Stimulated activated CD8-positive, alpha-beta memory T cell treated with anti-CD3 and anti-CD28 coated beads, Interleukin-4, amount 100 ng/mL, for 48 hours (primary cell): Measurements from ENCODE around the gene TREX2.

ENCODE experiments used
- DNase-seq: peaks from one replicate; pipeline ENCODE4 v3.0.0-alpha.2; 2020

TREX2 gene

DNA sequence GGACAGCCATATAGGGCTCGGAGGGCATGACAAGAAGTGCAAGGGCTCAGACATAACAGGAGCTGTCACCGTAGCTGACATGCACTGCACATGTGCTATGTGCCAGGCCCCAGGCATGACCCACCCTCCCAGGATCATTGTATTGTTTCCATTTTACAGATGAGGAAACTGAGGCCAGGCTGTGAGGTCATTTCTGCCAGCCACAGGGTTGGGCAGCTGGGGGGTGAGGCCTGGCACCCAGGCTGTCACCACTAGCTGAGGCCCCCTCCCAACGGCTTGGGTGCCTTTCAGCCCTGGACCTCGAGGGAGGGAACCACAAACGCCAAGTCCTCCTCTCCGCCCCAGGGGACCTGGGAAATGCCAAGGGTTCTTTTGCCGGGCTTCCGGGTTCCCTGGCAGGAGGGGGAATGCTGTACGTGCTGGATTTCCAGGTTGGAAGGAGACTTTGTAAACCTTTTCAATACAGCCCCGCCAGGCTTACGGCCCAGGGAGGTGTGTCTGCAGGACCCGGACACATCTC, 12.6 kb downstream of the TREX2 start:
- DNase-seq = no peak

DNA sequence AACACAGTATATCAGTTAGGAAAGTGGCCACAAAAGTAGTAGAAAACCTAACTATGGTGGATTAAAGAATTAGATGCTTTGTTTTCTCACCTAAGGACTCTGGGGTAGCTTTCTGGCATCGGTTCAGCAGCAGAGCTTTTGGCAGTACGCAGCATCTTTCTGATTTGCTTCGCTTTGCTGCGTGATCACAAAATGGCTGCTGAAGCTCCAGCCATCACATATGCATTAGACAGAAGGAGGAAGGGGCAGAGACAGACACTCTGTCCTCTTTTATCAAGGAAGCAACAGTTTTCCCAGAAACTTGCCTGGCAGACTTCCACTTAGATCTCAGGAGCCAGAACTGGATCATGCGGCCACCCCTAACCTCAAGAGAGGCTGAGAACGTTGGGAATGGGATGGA, 15.1 kb downstream of the TREX2 start:
- no peak for DNase-seq

DNA sequence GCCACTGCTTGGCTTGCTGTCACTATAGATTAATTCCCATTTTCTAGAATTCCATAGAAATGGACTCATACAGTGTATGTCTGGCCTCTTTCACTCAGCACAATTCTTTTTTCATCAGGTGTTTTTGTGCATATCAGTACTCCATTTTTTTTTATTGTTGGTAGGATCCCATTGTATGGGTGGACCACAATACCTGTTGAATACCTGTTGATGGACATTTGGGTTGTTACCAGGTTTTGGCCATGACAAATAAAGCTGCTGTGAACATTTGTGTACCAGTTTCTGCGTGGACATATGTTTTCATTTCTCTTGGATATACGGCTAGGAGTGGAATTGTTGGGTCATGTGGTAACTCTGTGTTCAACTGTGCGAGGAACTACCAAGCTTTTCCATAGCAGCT, 19.7 kb downstream of the TREX2 start:
- no peak for DNase-seq

DNA sequence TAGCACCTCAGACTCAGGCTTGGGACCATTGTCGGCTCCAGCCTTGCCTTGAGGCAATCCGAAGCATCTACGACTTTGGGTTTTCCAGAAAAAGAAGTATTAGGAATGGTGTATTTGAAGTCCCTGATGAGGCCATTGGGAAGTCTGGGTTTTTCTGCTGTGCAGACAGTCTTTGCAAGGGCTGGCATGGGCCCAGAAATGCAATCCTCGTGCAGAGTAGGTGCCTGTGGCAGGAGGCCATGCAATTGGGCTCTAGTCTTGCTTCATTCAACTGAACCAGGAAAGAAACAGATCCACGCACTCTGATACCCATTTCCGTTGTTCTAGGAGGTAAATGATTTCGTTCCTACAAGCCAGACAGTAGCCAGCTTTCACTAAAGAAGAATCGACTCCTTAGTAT, 22.2 kb downstream of the TREX2 start:
- no peak for DNase-seq

DNA sequence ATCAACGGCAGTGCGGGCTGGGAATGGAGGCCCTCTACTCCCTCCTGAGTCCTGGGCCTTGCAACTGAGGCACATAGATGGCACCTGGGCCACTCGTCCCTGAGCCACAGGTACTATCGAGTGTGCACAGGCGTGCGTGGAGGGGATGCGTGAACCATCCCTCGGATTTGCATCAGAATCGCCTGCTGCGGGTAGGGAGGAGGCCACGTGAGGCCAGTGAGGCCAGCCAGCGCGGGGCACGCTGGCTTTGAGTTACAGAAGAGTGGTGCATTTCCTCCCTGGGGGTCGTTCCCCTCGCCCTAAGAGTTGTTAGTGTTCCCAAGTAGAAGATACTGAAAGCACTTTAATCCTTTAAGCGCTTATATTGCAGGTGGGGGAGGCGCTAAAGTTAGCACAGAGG, 24.0 kb downstream of the TREX2 start:
- no peak for DNase-seq

DNA sequence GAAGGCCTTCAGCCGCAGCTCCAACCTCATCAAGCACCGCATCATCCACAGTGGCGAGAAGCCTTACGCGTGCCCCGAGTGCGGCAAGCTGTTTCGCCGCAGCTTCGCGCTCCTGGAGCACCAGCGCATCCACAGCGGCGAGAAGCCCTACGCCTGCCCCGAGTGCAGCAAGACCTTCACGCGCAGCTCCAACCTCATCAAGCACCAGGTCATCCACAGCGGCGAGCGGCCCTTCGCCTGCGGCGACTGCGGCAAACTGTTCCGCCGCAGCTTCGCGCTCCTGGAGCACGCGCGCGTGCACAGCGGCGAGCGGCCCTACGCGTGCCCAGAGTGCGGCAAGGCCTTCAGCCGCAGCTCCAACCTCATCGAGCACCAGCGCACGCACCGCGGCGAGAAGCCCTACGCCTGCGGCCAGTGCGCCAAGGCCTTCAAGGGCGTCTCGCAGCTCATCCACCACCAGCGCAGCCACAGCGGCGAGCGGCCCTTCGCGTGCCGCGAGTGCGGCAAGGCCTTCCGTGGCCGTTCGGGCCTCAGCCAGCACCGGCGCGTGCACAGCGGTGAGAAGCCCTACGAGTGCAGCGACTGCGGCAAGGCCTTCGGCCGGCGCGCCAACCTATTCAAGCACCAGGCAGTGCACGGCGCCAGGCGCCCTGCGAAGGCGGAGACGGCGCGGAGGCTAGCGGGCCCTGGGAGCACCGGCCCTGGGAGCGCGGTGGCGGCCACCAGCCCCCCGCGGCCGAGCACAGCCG, 24.8 kb downstream of the TREX2 start:
- DNase-seq = no peak

DNA sequence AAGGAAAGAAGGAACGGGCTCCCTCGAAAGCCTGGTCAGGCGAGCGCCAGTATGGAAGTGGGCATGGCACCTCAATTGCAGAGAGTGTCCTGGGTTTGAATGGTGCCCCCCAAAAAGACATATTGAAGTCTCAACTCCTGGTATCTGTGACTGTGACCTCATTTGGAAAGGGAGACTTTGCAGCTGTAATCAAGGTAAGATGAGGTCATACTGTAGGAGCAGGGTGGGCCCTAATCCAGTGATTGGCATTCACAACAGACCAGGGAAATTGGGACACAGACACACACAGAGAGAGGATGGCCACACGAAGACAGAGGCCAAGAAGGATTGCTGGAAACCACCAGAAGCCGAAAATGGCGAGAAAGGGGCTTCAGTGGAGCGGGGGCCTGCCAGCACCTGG, 28.2 kb downstream of the TREX2 start:
- DNase-seq = no peak

DNA sequence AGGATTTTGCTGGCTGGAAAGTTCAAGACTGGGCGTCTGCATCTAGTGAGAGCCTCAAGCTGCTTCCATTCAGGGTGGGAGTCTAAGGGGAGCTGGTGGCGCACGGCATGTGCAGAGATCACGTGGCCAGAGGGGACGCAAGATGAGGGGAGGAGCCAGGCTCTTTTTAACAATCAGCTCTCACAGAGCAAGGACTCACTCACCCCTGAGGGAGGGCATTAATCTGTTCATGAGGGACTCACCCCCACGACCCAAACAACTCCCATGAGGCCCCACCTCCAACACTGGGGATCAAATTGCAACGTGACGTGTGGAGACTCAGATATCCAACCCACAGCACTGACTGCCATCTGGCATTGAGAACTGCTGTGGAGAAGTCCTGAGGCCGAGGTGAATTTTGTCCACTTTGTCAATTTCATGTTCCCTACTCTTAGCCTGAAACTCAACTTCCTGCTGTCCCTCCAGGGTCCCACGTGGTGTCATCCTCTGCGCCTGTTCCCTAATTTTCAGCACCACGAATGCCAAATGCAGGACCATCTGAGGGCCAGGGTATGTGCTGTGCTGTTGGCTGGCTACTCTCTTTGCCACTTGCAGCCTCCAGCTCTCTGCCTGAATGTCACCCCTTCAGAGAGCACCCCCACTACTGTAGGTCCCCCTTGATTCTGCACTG, 28.9 kb downstream of the TREX2 start:
- no peak for DNase-seq

DNA sequence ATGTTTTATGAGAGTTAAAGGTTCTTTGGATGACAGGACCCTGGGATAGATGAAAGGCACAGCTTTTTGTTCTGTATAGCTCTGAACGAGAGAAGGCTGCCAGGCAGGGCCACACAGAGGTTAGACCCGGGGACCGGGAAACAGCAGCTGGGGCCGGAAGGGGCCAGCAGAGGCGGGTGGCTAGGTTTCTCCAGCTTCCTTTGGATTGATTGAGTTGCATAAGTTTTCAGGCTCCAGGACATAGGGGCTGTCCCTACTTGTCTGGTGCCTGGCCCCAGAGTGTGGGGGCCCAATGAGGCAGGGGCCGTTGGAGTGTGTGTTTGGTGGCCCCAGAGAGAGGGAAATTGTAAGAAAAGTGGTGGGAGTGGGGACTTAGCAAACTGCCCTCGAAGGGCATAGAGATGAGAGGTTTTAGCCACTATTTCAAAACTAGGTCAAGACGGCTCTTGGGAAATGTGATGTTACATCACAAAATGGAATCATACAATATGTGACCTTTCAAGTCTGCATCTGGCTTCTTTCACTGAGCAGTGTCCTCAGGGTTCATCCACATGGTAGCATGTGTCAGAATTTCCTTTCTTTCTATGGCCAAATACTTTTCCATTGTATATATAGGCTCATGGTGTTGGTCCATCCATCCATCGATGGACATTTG, 30.9 kb downstream of the TREX2 start:
- DNase-seq = no peak

DNA sequence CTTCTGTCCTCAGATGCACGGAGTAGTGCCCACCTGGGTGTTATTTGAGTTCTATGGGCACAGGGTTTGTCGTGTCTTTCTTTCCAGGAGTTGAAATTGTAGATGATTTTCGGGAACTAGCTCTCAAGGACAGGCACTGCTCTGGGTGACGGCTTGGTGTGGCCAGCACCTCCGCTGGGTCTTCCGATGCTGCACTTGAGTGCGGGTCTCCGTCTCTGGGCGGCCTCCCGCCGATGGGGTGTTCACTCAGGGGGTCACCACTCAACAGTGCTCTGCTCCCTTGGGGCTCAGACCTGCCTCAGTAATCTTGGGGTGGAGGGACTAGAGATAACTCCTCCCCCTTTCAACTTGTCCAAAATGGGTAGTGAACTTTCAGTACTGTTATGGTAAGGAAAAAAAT, 32.1 kb downstream of the TREX2 start:
- no peak for DNase-seq

DNA sequence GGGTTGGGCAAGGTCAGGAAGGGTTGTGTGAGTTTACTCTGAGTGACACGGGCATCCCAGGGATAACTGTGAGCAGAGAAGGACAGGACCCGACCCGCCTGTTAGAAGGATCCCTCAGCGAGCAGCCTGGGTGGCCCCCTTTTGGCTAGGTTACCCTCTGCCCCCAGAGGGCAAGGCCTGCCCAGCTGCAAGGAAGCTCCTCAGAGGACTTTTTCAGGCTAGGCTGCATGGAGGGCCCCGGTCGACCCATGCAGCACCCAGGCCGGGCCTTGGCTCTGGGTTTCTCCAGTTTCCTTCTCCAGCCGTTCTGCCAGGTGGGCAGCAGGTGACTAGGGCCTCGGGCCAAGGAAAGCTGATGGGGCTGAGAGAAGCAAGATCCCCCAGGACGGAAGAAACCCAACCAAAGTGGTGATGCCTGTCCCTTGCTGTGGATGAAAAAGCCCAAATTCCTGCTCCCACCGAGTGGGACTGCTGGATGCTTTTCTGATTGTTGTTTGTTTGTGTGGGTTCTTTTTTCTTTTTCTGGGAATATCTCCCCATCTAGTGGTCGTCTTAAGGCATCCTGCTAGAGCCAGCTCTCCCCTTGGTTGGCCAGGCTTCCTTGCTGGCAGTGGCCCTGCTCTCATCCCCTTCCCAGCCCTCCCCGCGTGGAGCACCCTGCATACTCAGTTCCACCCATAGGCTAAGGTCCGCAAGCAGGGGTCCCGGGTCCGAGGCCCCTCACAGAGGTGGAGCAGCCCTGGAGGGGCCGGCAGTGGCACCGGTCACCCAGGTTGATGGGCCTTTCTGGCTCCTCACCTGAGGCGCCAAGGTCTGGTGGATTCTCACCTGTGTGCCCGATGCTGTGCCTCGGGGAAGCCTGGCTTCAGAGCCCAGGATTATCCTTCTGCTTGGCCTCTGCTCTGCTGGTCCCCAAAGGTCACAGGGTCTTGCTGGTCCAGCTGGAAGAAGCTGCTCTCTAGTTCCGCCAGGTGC, 32.8 kb downstream of the TREX2 start:
- no peak for DNase-seq

DNA sequence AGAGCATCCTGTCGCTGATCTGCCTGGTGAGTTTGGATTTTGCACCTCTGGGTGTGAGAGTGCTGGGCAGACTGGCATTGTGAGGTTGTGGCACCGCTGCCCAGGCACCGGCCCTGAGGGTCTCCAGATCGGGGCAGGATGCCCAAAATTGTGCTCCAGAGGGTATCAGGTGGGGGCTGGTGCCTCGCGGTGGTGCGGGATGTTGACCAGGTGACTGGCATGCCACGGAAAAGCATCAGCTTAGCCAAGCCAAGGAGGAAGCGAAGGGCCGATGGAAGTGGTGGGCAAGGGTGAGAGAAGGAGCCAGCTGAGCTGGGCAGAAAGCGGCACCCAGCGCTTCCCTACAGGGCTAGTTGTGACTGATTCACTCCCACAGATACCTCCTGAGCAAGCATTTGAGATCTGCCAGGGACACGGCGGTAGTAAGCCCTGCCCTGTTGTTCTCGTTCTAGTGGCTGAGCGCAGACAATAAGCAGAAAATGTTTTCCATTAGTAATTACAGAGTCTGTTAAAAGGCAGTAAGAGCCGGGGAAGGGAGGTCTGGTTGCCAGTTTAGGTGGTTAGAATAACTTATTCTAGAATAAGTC, 33.8 kb downstream of the TREX2 start:
- DNase-seq = no peak

DNA sequence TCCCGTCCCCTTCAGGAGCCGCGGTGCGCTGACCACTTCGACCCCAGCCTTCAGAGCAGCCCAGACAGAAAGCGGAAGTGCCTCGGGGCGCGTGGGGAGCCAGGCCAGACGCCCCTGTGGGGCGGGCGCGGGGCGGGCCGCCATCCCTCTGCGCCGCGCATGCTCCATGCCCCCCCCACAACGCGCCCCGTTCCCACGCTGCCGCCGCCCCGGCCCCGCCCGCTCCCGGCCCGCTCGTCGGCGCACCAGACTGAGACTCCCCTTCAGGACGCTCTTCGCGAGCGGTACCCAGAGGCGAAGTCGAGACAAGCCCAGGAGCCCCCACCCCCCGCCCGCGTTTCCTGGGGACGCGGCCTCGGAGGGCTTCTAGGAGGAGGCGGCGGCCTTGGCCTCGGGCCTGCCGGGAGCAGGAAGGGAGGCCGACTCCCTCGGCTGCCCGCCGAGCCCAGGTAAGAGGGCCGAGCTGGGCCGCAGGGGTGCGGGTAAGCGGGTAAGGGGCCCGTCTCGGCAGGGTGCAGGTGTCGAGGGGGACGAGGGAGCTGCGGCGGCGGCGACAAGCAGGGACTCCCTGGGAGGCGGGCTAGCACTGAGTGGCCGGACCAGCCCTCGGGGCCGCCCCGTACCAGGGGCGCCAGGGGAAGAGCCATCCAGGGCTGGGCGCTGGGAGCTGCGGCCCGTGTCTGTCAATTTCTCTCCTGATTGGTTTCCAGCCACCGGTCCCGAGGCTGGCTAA, 34.4 kb downstream of the TREX2 start, which contains the start of gene ZFP92:
Gene ZFP92 (plus strand): TSS at position 218 of the 733 bp plus-strand sequence. CDS start 6,851 bp downstream, outside the sequence.
- peak; percentile 31 for DNase-seq

DNA sequence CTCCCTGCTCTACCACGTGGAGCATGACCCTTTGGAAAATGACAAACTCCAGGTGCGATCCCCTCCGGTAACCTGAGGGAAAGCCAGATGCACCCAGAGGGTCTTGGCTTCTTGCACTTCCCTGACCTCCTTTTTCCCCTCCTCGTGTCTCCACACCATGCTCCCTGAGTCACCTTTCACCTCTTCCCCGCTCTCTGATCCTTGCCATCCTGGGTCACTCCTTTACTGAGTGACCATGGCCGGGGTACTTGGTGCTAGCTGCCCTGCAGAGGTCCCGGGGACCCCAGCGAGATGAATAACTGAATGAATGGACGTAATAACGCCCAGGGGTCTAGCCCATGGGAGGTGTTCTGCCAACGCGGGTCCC, 35.0 kb downstream of the TREX2 start:
- DNase-seq = no peak

DNA sequence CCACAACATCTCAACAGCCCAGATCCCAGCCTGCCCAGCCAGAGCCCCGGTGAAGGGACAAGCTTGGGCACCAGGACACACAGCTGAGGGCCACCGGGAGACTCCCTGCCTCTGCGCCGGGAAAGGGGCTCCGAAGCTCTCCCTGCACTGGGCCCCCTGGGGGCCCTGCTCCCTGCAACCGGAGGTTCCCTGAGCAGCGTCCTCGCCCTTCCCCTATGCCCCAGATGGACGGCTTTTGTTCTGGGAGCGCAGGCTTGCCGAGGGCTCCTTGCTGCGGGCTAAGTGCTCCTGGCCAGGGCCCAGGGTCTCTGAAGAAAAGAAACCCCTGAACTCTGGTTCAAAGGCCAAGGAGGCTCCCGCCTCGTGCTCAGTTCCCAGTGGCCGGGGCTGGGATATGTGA, 35.5 kb downstream of the TREX2 start:
- no peak for DNase-seq

DNA sequence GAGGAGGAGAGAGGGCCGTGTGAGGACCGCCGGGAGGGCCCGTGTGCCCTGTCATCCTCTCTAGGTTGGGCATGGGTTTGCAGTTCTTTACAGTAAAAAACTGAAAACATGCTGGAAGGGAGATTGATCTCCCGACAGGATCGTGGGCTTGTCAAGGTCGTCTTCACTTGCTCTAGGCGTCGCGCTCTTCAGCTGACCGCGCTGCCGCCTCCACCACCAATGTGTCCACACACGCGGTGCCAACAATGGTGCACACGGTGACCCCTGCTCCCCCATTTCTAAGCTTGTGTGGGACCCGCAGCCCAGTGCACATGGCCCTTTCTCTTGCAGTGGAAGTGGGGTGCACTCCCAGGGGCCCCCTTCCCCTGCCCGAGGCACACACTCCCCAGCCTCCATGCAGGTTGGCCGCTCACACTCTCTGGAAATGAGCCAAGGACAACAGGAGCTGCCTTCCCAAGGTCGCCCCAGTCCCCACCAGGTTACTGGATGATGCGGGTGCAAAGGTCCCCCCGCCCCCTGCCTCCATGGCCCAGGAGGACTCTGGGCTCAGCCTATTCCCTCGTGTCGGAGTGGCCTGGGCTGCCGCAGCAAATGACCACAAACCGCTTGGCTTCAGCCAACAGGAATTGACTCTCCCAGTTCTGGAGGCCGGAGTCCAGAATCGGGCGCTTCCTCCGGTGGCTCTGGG, 36.3 kb downstream of the TREX2 start:
- no peak for DNase-seq

DNA sequence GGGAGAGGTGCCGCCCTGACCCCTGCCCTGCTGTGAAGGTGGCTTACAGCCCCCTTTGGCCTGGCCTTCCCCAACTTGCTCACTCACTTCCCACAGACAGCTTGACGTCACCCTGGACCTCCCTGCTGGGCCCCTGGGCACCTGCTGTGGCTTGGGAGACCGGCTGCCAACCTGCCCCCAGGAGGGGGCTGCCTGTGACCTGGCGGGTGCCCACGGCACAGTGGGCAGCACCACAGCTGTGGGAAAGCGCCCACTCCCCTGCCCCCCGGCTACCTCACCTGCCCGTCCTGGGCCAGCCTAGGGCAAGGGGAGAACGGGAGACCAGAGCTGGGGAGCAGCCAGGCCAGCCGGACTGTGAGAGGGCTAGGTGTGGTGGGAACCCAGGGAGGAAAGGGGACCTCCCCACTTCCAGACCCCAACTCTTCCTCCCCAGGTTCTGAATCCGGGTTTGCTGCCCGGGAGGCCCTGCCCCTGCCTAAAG, 36.9 kb downstream of the TREX2 start:
- DNase-seq = no peak

DNA sequence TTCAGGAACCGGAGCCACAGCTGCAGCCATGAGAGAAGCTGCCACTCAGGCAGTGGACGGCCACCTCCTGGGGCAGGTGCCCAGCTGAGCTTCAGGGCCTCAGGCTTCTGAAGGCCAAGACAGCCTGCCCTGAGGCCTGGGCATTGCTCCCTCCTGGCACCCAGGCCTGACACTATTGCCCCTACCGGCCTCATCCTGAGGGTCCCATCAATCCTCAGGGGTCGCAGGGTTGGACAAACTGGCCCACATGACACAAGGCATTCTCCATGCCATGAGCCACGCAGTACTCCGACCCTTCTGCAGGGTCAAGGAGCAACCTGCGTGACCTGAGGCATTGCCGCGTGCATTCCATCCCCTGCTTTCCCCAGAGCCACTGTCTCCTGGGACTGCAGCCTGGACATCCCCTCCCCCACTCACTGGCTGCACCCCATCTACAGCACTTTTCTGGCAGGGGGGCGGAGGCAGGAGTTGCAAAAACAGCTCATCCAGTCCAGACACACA, 37.6 kb downstream of the TREX2 start:
- DNase-seq = no peak

DNA sequence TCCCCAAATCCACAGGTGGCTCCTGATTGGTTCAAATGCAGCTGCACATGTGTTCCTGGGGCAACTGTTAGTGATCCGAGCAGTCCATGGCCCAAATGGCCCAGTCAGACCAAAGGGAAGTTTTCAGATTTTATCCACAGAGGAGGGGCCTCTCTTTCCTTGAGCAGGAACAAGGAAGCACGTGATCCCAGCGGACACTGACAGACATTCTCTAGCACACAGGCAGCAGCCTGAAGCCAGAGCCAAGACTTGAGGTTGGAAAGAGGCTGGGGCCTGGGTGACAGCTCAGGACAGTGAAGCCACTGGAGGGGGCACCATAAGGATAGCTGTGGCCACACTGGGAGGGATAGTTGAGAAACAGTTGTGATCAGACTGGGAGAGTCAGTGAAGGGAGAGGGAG, 38.1 kb downstream of the TREX2 start:
- DNase-seq = no peak

DNA sequence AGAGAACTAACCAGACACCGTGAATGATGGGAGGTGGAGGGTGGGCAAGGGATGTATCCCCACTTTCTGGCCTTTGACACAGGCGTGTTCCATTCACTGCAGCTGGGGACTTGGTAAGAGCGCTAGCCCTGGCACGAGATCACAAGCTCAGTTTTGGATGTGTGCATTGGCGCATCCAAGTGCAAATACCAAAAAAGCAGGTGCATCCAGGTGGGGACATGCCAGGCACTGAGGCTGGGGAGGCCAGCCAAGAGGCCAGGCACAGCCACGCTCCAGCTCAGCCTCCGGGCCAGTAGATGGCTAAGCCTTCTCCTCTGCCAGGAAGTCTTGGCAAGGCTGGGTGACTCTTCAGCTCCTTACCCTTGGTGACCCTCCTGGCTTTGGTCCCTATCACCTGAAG, 39.0 kb downstream of the TREX2 start:
- DNase-seq = no peak

DNA sequence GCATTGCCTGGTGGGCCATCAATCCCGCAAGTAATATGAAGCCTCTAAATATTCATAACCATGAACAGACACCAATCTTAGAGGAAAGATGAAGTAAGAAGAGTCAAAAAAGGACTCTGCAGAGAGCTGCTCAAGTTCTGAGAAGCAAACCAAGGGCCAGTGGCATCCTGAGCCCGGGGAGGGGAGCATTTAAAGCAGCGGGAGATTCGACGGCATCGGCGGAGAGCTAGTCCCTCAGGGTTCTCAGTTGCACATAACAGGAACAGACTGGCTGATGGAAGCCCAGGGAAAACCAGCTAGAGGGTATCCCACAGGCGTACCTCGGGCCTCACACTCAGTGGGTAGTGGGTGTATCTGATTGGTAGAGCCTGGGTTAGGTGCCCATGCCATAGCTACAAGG, 39.8 kb downstream of the TREX2 start:
- DNase-seq = no peak
